Activated naive CD4-positive, alpha-beta T cell treated with anti-CD3 and anti-CD28 coated beads, Interleukin-2, amount 10 ng/mL, durations not matched to agents 7 days and 5 days (primary cell): ENCODE data around the gene HRH2.

Source experiments
- CTCF ChIA-PET: fragments of 350-600 bp; sonication (Branson Sonifier 250); formaldehyde crosslinking; loops from one replicate; lab custom pipeline; 2021; ENCODE audit warnings: antibody characterized with exemption; lab: Charles Lee
- DNase-seq: peaks from one replicate; pipeline ENCODE4 v3.0.0-alpha.2; 2020
- H3K27ac Mint-ChIP-seq: one replicate; pipeline ENCODE4 v1.8.0; 2021; ENCODE audit warnings: mild to moderate bottlenecking, moderate library complexity, mixed read lengths
- H3K27me3 Mint-ChIP-seq: one replicate; pipeline ENCODE4 v1.8.0; 2021; ENCODE audit warnings: mild to moderate bottlenecking, mixed read lengths
- H3K36me3 Mint-ChIP-seq: one replicate; pipeline ENCODE4 v1.8.0; 2021; ENCODE audit warnings: mixed read lengths
- H3K4me1 Mint-ChIP-seq: one replicate; pipeline ENCODE4 v1.8.0; 2021; ENCODE audit warnings: mixed read lengths
- H3K4me3 Mint-ChIP-seq: one replicate; pipeline ENCODE4 v1.8.0; 2021; ENCODE audit warnings: mild to moderate bottlenecking, moderate library complexity, mixed read lengths
- H3K9me3 Mint-ChIP-seq: one replicate; pipeline ENCODE4 v1.8.0; 2021; ENCODE audit warnings: mixed read lengths

HRH2 gene

GRCh38 chr5:175674731-175675346 lies 17.0 kb downstream of the HRH2 start:
- H3K9me3 Mint-ChIP-seq, result no peaks in the 10 kb centered on the region
- peak overlapping the region; percentile 26 for H3K27ac Mint-ChIP-seq
- DNase-seq, result no peak
- no peak overlapping the region for H3K4me3 Mint-ChIP-seq
- H3K27me3 Mint-ChIP-seq, result no peaks in the 10 kb centered on the region
- peaks cover 50% of the 10 kb centered on the region for H3K36me3 Mint-ChIP-seq
- peaks cover 86% of the 10 kb centered on the region for H3K4me1 Mint-ChIP-seq
- CTCF ChIA-PET, result interaction anchor here (1.8 kb wide), 1 partner anchor 140 kb away, joined by 7 read pairs; no protein-coding TSS in a partner anchor

- Mint-ChIP-seq H3K9me3 (no peaks in the 10 kb centered on the region), H3K4me1 (peaks cover 86% of the 10 kb centered on the region), H3K36me3 (peaks cover 44% of the 10 kb centered on the region), H3K27ac (no peak overlapping the region), H3K27me3 (no peaks in the 10 kb centered on the region), H3K4me3 (no peak overlapping the region)
- no peak for DNase-seq
- CTCF ChIA-PET, result interaction anchor here (1.8 kb wide), 1 partner anchor 141 kb away, joined by 7 read pairs; no protein-coding TSS in a partner anchor
Measured at GRCh38 chr5:175675873-175676272, 18.0 kb downstream of the HRH2 start.

- H3K9me3 Mint-ChIP-seq, result no peaks in the 10 kb centered on the region
Measured at GRCh38 chr5:175677571-175677970, 19.7 kb downstream of the HRH2 start.

GRCh38 chr5:175678074-175678473 lies 20.2 kb downstream of the HRH2 start:
- no peak overlapping the region for H3K27ac Mint-ChIP-seq
- DNase-seq, result no peak
- H3K36me3 Mint-ChIP-seq, result peaks cover 48% of the 10 kb centered on the region
- CTCF ChIA-PET, result interaction anchor here (1.8 kb wide), 1 partner anchor 144 kb away, joined by 10 read pairs; no protein-coding TSS in a partner anchor
- no peaks in the 10 kb centered on the region for H3K9me3 Mint-ChIP-seq
- peaks cover 66% of the 10 kb centered on the region for H3K4me1 Mint-ChIP-seq
- no peaks in the 10 kb centered on the region for H3K27me3 Mint-ChIP-seq
- no peak overlapping the region for H3K4me3 Mint-ChIP-seq

More at GRCh38 chr5:175677571-175677970, 19.7 kb downstream of the HRH2 start:
- CTCF ChIA-PET, result interaction anchor here (0.6 to 1.8 kb wide), 2 partner anchors 42 to 143 kb away, joined by 4 to 10 read pairs; no protein-coding TSS in a partner anchor
- Mint-ChIP-seq H3K36me3 (peaks cover 46% of the 10 kb centered on the region), H3K4me3 (peak overlapping the region; percentile 11), H3K27ac (no peak overlapping the region), H3K4me1 (peaks cover 69% of the 10 kb centered on the region), H3K27me3 (no peaks in the 10 kb centered on the region)
- DNase-seq, result no peak

- Mint-ChIP-seq H3K4me3 (no peak overlapping the region), H3K27me3 (no peaks in the 10 kb centered on the region), H3K4me1 (peaks cover 61% of the 10 kb centered on the region), H3K27ac (peak overlapping the region; percentile 33), H3K9me3 (no peaks in the 10 kb centered on the region), H3K36me3 (peaks cover 51% of the 10 kb centered on the region)
- no peak for DNase-seq
- CTCF ChIA-PET, result no interaction called here
Measured at GRCh38 chr5:175679411-175679810, 21.5 kb downstream of the HRH2 start.

GRCh38 chr5:175680020-175680419 lies 22.1 kb downstream of the HRH2 start:
- Mint-ChIP-seq H3K4me3 (no peak overlapping the region), H3K27me3 (no peaks in the 10 kb centered on the region), H3K27ac (no peak overlapping the region), H3K36me3 (peaks cover 51% of the 10 kb centered on the region), H3K9me3 (no peaks in the 10 kb centered on the region), H3K4me1 (peaks cover 60% of the 10 kb centered on the region)
- CTCF ChIA-PET, result no interaction called here
- no peak for DNase-seq

GRCh38 chr5:175680463-175680862 lies 22.6 kb downstream of the HRH2 start:
- Mint-ChIP-seq H3K4me1 (peaks cover 59% of the 10 kb centered on the region), H3K36me3 (peaks cover 51% of the 10 kb centered on the region), H3K27me3 (no peaks in the 10 kb centered on the region), H3K4me3 (no peak overlapping the region), H3K27ac (no peak overlapping the region), H3K9me3 (no peaks in the 10 kb centered on the region)
- CTCF ChIA-PET, result no interaction called here
- DNase-seq, result no peak

GRCh38 chr5:175681045-175681967 lies 23.4 kb downstream of the HRH2 start:
- H3K9me3 Mint-ChIP-seq, result no peaks in the 10 kb centered on the region
- peaks cover 50% of the 10 kb centered on the region for H3K4me1 Mint-ChIP-seq
- no peaks in the 10 kb centered on the region for H3K27me3 Mint-ChIP-seq
- CTCF ChIA-PET, result no interaction called here
- H3K27ac Mint-ChIP-seq, result no peak overlapping the region
- H3K36me3 Mint-ChIP-seq, result peaks cover 44% of the 10 kb centered on the region
- no peak overlapping the region for H3K4me3 Mint-ChIP-seq
- DNase-seq, result peak; percentile 11

GRCh38 chr5:175681968-175682340 lies 24.1 kb downstream of the HRH2 start:
- Mint-ChIP-seq H3K27me3 (no peaks in the 10 kb centered on the region), H3K36me3 (peaks cover 42% of the 10 kb centered on the region), H3K4me1 (peaks cover 44% of the 10 kb centered on the region), H3K9me3 (no peaks in the 10 kb centered on the region), H3K4me3 (no peak overlapping the region), H3K27ac (peak overlapping the region; percentile 7)
- CTCF ChIA-PET, result interaction anchor here (1.2 kb wide), 1 partner anchor 14 kb away, joined by 4 read pairs; no protein-coding TSS in a partner anchor
- DNase-seq, result no peak

GRCh38 chr5:175682664-175683063 lies 24.8 kb downstream of the HRH2 start:
- peaks cover 37% of the 10 kb centered on the region for H3K4me1 Mint-ChIP-seq
- H3K36me3 Mint-ChIP-seq, result peaks cover 40% of the 10 kb centered on the region
- no peak for DNase-seq
- H3K9me3 Mint-ChIP-seq, result no peaks in the 10 kb centered on the region
- H3K27ac Mint-ChIP-seq, result no peak overlapping the region
- no peak overlapping the region for H3K4me3 Mint-ChIP-seq
- CTCF ChIA-PET, result interaction anchor here (1.2 kb wide), 1 partner anchor 13 kb away, joined by 4 read pairs; no protein-coding TSS in a partner anchor
- no peaks in the 10 kb centered on the region for H3K27me3 Mint-ChIP-seq

GRCh38 chr5:175683231-175683630 lies 25.4 kb downstream of the HRH2 start:
- no peak for DNase-seq
- Mint-ChIP-seq H3K27me3 (no peaks in the 10 kb centered on the region), H3K9me3 (no peaks in the 10 kb centered on the region), H3K4me3 (no peak overlapping the region), H3K36me3 (peaks cover 43% of the 10 kb centered on the region), H3K4me1 (peaks cover 33% of the 10 kb centered on the region), H3K27ac (no peak overlapping the region)
- CTCF ChIA-PET, result interaction anchor here (1.2 kb wide), 1 partner anchor 13 kb away, joined by 4 read pairs; no protein-coding TSS in a partner anchor

GRCh38 chr5:175683921-175684320 lies 26.1 kb downstream of the HRH2 start:
- CTCF ChIA-PET, result no interaction called here
- no peak overlapping the region for H3K27ac Mint-ChIP-seq
- peaks cover 29% of the 10 kb centered on the region for H3K4me1 Mint-ChIP-seq
- H3K36me3 Mint-ChIP-seq, result peaks cover 44% of the 10 kb centered on the region
- H3K9me3 Mint-ChIP-seq, result no peaks in the 10 kb centered on the region
- no peak for DNase-seq
- H3K27me3 Mint-ChIP-seq, result no peaks in the 10 kb centered on the region
- no peak overlapping the region for H3K4me3 Mint-ChIP-seq

- no peak overlapping the region for H3K4me3 Mint-ChIP-seq
- no peaks in the 10 kb centered on the region for H3K27me3 Mint-ChIP-seq
- peaks cover 30% of the 10 kb centered on the region for H3K4me1 Mint-ChIP-seq
- H3K27ac Mint-ChIP-seq, result no peak overlapping the region
- DNase-seq, result no peak
- CTCF ChIA-PET, result interaction anchor here (1.7 kb wide), 1 partner anchor 12 kb away, joined by 3 read pairs; no protein-coding TSS in a partner anchor
- H3K36me3 Mint-ChIP-seq, result peaks cover 44% of the 10 kb centered on the region
- H3K9me3 Mint-ChIP-seq, result no peaks in the 10 kb centered on the region
Measured at GRCh38 chr5:175684931-175685330, 27.1 kb downstream of the HRH2 start.

GRCh38 chr5:175685701-175686350 lies 28.0 kb downstream of the HRH2 start:
- DNase-seq, result no peak
- Mint-ChIP-seq H3K4me3 (no peak overlapping the region), H3K27ac (no peak overlapping the region), H3K27me3 (no peaks in the 10 kb centered on the region), H3K9me3 (no peaks in the 10 kb centered on the region), H3K36me3 (peaks cover 49% of the 10 kb centered on the region), H3K4me1 (peaks cover 33% of the 10 kb centered on the region)
- CTCF ChIA-PET, result interaction anchor here (1.3 to 1.7 kb wide), 2 partner anchors 11 to 29 kb away, joined by 3 read pairs; no protein-coding TSS in a partner anchor
